GM18868 (cell line): ENCODE data around the gene P2RX1.

Experiments used
- ATAC-seq: cut with Tn5 transposase; IDR thresholded peaks from one replicate; pipeline ENCODE4 v1.9.1; 2021; ENCODE audit warnings: mild to moderate bottlenecking, moderate library complexity; ENCODE audit not compliant: unreplicated experiment

Gene P2RX1

DNA sequence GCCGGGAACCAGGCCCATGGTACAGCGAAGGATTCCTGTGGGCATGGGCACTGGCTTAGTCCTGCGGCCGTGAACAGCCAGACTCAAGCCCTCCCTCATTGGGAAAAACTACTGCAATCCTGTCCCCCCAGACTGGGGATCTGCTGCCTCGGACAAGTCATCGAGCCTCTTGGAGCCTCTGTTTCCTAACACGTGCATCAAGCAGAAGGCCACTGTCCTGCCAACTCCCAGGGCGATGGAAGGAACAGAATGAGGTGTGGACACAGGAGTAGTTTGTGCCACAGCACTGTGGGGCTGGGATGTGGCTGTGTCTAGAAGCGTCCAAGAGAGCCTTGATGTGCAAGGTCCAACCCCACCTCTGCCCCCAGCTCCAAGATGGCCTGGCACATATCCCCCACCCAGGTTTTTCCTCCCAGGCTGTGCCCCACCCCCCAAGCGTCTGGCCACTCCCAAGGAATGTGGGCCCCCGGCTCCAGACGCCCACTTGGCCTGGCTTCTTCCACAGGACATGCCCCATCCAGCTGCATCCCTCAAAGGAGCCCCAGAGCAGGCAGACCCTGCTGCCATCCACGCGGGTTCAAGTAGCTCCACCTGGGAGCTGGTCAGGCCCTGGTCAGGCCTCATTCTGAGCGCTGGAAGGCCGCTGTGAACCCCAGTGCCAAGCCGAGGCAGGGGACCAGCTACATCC, 26.8 kb downstream of the P2RX1 start:
- no peak for ATAC-seq

DNA sequence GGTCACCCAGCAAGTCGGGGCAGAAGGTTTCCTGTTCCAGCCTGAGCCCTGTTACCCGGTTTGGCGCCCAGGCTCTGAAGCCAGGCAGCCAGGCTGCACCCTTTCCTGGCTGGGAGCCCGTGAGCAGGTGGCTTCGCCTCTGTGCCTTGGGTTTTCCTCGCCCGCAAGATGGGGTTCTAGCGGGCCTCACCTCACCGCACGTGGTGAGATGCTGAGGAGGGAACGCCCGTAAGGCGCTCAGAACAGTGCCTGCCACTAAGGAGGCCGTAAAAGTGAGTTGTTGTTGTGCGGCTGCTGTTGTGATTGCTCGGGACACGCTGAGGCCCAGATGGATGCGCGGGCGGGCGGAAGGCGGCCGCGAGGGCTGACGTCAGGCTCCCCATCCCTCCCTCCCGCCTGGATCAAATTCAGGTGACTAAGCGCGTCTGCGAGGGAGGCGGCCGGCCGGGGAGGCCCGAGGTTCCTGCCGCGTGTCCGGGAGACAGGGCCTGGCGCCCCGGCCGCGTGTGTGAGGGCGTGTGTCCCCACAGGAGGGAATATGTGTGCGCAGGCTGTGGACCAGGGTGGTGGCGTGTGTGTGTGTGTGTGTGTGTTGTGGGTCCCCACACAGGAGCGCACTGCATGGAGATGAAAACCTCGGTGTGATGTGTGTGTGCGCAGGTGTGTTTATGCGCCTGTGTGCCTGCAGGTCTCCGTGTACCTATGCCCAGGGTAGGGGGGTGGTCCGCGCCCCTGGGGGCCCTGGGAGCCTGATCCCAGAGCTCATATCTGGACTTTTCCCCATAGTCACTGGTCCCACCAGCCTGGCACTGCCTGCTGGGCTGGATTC, 27.7 kb downstream of the P2RX1 start:
- ATAC-seq = no peak

DNA sequence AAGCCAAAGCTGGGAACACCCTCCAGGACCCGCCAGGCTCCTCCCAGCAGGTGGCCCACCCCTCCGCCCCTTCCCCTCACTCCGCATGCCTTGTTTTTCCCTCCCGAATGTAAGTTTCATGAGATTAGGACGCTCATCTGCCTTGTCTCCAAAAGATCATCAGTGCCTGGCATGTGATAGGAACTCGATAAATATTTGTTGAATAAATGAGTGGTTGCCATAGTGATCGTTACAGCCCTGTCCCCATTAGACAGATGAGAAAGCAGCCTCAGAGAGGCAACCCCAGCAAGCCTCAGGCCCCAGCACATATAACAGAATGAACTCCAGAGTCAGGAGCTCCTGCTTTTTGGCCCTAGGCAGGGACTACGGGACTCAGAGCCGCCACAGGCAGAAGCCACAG, 28.5 kb downstream of the P2RX1 start:
- ATAC-seq = no peak

DNA sequence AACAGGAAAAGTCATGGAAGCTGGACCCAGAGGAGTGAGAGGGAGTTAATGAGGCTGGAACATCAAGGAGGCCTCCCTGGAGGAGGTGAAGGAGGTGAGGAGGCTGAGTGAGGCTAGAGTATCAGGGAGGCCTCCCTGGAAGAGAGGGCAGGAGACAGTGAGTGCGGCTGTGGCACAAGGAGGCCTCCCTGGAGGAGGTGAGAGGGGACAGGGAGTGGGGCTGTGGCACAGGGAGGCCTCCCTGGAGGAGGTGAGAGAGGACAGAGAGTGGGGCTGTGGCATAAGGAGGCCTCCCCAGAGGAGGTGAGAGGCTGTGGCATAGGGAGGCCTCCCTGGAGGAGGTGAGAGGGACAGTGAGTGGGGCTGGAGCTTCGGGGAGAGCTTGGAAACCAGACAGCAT, 28.9 kb downstream of the P2RX1 start:
- ATAC-seq = no peak

DNA sequence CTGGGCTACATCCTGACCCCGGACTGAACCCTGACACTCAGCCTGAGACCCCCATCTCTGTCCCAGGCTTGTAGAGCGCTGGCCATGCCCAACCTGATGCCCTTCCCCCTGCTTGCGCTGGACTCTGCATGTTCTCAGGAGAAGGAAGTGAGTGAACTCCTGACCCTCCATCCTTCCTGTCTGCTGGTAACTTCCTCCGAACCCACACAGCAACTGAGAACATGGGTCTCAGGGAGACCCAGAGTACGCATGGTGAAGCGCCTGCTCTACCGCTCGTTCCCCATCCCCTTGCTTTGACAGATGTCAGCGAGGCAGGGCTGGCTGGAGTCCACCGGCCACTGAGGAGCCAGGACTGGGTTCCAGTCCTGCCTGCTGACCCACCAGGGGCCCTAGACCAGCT, 29.5 kb downstream of the P2RX1 start:
- ATAC-seq = no peak

DNA sequence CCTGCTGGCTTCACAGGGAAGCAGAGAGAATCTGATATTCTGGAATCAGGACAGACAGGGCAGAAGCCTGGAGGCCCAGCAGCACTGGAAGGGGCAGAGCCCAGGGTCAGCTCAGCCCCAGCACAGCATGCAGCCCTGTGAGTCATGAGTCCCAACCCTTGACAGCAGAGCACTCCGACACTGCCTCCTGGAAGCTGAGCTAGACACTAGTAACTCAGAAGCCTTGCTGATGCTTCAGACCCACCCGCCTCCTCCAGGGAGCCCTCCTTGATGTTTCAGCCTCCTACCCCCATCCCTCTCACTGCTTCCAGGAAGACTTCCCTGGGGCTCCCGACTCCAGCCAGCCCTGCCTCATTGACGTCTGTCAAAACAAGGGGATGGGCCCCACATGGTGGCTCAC, 30.3 kb downstream of the P2RX1 start:
- no peak for ATAC-seq

DNA sequence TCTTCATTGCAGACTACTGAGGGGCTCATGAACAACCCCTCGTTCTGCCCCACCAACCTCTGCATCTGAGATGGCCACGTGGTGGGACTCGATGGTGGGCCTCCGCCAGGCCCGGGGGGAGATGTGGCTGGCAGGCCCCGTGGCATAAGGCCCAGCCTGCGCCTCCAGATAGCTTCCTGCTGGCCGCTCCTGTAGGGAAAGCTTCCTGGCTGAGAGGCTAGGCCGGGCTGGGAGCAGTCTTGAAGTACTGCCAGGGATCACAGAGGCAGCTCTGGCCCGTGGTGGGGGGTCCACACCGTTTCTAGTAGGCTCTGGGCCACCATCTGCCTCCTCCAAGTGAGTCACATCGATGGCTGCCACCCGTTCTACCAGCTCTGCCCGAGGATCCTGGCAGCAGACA, 31.0 kb downstream of the P2RX1 start:
- ATAC-seq = no peak

DNA sequence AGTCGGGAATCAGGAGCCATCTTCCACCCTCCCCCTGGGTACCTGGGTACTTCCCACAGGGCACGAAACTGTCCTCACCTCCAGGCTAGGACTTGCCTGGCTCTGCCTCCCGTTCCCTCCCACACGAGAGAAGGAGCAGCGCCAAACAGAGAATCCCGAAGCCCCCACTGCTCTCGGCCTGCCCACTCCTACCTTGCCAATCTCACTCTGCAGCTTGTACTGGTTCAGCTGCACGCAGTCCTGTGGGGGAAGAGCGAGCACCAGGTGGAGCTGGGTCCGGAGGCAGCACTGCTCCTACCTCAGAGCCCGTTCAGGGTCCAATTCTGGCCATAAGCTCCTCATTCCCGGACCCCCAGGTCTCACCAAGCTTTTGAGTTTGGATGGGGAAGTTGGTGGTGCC, 32.1 kb downstream of the P2RX1 start:
- no peak for ATAC-seq

DNA sequence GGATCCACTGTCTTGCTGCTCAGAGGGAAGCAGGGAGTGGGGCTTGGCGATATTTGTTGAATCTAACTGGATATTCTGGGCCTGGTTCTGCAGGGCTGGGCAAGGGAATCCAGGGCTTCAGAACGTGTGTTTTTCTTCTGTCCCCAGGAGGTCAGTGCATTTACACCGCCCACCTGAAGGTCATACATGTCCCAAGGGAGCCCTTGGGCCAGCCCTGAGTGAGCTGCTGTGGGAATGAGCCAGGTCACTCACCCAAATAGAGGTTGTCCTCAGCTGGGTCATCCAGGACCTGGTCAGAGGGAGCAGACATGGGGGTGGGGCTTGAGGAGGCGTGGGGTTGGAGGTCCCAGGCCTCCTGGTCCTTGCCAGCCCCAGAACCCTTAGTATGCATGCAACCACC, 34.0 kb downstream of the P2RX1 start:
- ATAC-seq = no peak

DNA sequence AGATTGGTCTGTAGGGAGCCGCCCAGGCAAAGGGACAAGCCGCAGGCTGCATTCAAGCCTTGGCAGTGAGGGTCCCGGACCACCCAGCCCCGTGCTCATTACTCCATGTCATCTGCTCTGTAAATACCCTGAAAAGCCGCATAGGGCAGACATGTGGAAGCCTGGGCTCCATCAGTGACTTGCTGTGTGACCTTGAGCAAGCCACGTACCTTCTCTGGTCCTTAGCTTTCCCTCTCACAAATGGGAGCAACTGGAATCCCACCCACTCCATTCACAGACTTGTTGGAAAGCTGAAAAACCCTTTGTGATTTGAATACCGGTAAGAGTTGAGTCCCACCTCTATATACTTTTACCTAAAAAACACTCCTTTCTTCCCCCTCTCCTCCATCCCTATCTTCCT, 35.3 kb downstream of the P2RX1 start:
- ATAC-seq = no peak

DNA sequence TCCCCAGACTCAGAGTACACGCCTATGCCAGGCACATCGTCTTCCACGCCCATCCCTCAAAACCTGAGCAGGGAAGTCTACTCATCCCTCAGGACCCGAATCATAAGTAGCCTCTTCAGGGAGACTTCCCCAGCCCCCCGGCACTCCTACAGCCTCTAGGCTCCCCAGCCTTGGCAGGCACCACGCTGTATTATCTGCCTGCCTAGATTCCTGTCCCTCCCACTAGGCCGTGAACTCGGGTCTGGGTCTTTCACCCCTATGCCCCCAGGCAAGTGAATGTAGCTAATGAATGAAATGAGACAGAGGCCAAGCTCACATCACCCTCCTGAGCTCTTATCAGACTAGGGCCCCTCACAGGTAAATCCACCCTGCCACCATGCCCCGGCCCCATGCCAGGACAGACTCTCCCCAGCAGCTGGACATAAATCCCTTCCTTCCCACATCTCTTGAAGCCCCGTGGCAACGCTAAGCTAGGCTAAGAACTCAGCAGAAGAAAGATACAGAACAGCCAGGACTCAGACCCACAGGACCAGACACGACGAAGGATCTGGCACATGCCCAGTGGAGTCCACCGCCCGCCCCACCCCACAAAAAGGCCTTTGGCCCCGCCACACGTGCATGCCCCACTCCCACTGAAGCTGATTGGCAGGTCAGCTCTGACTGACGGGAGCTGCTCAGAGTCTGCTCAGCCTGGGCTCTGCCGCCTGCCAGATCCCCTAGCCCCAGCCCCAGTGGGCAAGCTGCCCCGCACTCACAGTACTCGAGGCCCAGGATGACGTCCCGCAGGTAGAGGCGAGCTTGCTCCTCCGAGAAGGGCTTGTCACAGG, 36.5 kb downstream of the P2RX1 start:
- no peak for ATAC-seq

DNA sequence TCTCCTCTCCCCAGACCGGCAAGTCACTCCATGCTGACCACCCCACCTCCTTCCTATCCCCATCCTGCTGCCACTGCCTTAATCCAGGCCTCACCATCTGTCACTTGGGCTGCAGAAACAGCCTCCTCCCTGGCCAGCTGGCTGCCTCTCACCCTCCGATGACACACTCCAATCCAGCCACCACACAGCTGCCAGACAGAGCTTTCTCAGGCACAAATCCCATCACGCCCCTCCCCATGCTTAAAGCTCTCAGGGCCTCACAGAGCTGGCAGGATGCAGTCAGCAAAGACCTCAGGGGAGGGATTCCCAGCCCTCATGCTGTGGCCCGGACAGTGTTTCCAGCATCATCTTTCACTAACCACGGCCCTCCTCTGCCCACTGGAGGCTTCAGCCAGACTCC, 37.1 kb downstream of the P2RX1 start:
- no peak for ATAC-seq

DNA sequence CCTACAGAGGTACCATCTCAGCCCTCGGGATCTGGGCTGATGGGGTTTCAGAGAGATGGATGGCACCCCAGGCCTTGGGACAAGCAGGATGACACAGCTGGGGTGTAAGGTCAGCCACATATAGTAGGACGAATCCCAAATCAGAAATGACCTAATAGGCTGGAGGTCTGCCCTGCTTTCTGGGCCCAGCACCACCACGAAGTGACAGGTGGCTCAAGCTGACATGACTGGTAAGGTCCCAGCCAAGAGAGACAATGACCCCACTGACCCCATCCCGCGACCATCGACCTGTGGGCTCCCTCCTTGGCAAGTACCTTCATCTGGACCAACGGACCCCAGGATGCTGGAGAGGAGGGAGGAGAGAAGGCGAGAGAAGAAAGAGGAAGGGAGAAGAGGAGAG, 39.0 kb downstream of the P2RX1 start:
- ATAC-seq = no peak

DNA sequence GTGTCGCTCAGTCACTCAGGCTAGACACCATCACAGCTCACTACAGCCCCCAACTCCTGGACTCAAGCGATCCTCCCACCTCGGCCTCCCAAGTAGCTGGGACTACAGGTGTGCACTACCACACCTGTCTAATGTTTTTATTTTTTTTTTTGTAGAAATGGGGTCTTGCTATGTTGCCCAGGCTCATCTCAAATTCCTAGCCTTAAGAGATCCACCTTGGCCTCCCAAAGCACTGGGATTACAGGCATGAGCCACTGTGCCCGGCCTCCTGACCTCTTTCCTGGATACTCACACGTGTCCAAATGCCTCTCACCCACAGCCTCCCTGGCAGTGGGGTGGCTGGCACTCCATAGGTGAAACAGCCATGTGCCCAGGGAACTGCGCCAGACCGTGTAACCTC, 40.9 kb downstream of the P2RX1 start:
- ATAC-seq = no peak

DNA sequence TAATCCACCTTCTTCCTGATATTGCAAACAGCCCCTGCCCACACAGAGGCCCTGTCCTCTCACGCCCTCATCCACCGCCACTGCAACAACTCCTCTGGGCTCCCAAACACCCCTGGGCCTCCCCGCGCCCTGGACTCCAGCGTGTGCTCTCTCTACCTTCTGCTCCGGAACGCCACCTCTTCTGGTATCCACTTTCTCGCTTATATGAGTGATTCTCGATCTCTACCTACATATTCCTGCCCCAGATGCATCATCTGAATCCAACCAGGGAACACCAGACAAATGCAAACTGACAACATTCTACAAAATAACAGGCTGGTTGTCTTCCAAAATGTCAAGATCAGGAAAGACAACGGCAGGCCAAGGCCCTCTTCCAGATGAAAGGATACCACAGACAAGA, 42.4 kb downstream of the P2RX1 start:
- no peak for ATAC-seq

DNA sequence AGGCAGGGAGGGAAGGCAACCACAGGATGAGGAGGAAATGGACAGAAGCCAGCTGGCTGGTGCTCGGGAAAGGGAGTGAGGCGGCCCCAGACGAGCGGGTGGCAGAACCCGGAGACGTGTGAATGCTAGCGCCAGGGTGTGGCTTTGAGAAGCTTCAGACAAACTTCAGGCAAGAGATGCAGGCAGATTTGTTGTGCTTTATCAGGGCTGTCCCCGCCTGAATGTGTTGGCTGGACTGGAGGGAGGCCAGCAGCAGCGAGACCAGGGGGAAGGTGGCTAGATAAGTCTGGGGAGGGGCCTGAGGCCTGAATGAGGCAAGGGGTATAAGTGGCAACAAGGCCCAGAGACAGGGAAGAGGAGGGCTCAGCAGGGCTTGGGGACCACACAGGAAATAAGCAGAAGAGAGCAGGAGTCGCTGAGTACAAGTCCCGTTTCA, 45.4 kb downstream of the P2RX1 start:
- ATAC-seq = no peak

DNA sequence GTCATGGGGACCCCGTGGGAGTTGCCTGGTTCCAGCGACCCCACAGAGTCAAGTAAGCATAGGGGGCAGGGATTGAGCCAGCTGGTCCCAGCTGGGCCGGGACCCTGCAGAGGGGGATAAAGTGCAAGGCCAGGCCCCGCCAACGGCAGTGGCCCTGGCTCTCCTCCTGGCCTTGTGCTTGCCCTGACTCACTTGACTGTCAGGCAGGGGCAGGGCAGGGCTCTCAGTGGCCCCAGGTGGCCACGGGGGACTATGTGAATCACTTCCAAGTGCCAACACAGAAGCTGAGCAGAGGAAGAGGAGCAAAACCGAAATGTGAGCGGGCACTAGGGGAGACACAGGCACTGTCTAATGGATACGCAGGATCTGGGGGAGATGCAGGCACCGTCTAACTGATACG, 48.7 kb downstream of the P2RX1 start:
- ATAC-seq = no peak

DNA sequence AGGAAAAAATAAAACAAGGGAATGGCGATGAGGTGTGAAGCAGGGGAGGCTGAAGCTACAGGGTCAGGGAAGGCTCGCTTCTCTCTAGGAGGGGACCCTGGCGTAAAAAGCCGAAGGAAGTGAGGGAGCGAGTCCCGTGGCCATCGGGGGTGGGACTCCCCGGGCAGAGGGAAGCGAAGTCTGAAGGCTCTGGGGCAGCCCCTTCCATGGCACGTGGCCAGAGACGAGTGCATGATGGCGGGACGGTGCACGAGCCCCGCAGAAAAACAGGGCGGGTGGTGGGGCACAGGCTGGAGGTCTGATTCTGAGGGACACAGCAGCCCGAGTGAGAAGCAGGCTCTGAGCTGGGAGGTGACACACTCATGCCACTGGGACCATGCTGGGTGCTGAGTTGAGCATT, 49.2 kb downstream of the P2RX1 start:
- no peak for ATAC-seq

DNA sequence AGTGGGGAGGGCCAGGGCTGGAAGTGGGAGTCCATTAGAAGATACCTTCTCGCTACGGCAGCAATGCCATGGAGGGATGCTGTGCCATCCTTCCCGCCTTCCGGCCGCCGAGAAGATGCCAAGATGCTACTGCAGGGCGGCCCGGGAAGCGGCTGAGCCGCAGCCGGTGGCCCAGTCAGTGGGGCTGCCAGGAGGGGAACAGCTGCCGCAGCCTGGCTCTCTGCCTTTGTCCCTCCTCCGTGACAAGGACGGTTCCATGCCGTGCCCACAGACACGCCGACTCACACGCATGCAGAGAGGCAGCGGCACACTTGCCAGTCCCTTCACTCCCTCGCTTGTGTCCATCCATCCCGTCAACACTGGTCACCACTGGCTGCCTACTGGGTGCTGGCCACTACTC, 50.0 kb downstream of the P2RX1 start:
- no peak for ATAC-seq

DNA sequence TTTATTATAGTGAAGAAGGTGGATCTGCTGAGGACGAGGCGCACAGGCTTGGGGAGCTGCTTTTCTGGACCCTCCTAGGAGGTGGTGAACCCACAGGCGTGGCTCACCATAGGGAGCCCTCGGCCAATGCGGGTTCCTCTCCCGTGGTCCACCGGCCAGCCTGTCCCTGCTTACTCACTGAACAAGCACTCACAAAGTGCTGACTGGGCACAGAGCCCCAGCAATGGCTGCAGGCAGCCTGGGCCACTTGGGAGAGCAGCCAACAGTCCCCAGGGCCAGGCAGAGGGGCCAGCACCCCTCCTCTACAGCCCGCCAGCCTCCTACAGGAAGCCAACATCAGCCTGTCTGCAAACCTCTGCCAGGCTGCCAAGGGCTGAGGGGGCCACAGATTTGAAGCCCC, 51.1 kb downstream of the P2RX1 start:
- no peak for ATAC-seq

DNA sequence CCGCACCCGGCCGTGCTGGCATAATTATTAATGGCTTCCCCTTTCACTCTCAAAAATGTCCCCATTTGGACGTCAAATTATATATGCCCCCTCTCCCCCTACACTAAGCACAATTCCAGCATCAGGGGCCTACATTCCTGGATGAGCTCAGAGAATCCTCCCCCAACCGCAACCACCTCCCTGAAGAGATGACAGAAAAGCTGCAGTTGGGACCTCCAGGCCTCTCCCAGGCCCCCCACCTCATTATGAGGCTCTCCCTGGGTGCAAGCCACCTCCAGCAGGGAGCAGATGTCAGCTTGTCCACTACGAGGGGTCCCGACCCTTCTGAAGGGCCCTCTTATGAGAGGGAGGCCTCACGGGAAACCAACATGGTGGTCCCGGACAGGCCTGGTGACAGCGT, 51.7 kb downstream of the P2RX1 start:
- no peak for ATAC-seq
